ENCODE data around the gene BRSK2. TPM values are rescaled to one million over a fixed set of nuclear protein-coding genes. Genes with fewer than 3 reads are reported as not detected.

The BRSK2 gene
- total RNA-seq, 3 donors from 2014 or later = 0.15 to 0.80 (median 0.66) TPM

GRCh38 chr11:1503708-1504104 lies 114.0 kb downstream of the BRSK2 start:
- Histone ChIP-seq H3K9me3 (no peaks in the 10 kb centered on the region), H3K27ac (peak overlapping the region; percentile 40 to 67), H3K4me3 (no peak overlapping the region), H3K4me1 (peaks cover 15 to 26% of the 10 kb centered on the region in 2 donors), H3K36me3 (no peaks in the 10 kb centered on the region), H3K27me3 (no peaks in the 10 kb centered on the region)
- intact Hi-C loops (cut with DNase I; ENCODE audit: low total_unique reads) = no loop called here
- TF ChIP-seq CTCF (IDR thresholded peaks at IDR 0.05) (no peak), POLR2A (IDR thresholded peaks at IDR 0.05) (no peak)
- DNase-seq (ENCODE audit: low spot score in 2 of 2) = no peak

GRCh38 chr11:1504138-1504537 lies 114.4 kb downstream of the BRSK2 start:
- intact Hi-C loops (cut with DNase I; ENCODE audit: low total_unique reads) = no loop called here
- TF ChIP-seq POLR2A (IDR thresholded peaks at IDR 0.05) (no peak), POLR2AphosphoS5 (IDR thresholded peaks at IDR 0.05) (no peak), CTCF (IDR thresholded peaks at IDR 0.05) (no peak)
- Histone ChIP-seq H3K9me3 (no peaks in the 10 kb centered on the region), H3K4me3 (no peak overlapping the region), H3K27me3 (no peaks in the 10 kb centered on the region), H3K27ac (peak overlapping the region in 1 of 2 donors; percentile 67), H3K4me1 (peaks cover 15 to 26% of the 10 kb centered on the region in 2 donors), H3K36me3 (no peaks in the 10 kb centered on the region)
- DNase-seq (ENCODE audit: low spot score in 2 of 2) = no peak

GRCh38 chr11:1504581-1505290 lies 115.0 kb downstream of the BRSK2 start:
- peaks cover 15 to 26% of the 10 kb centered on the region in 2 donors for H3K4me1 ChIP-seq
- intact Hi-C loops (cut with DNase I; ENCODE audit: low total_unique reads) = no loop called here
- no peaks in the 10 kb centered on the region for H3K27me3 ChIP-seq
- H3K9me3 ChIP-seq = no peaks in the 10 kb centered on the region
- H3K36me3 ChIP-seq = no peaks in the 10 kb centered on the region
- DNase-seq (ENCODE audit: low spot score in 2 of 2) = no peak
- TF ChIP-seq CTCF (IDR thresholded peaks at IDR 0.05) (no peak), POLR2AphosphoS5 (IDR thresholded peaks at IDR 0.05) (no peak), POLR2A (IDR thresholded peaks at IDR 0.05) (no peak)
- H3K27ac ChIP-seq = peak overlapping the region in 1 of 2 donors; percentile 67
- no peak overlapping the region for H3K4me3 ChIP-seq

DNA sequence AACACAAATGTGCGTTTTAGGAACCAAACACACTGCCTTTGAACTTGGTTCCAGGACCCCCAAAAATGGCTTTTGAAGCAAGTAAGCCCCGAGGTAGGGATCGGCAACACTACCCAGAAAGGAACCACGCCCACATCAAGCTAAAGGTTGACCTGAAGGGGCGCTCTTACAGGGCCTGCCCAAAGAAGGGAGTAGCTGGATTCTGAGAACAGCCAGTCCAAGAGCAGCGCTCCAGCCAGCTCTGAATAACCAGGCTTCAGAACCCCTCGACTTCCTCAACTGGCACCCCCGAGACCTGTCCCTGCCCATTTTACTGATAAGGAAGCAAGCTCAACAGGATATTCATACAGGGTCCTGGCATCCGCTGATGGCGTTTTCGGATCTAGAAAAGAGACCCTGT lies 115.7 kb downstream of the BRSK2 start:
- no peaks in the 10 kb centered on the region for H3K36me3 ChIP-seq
- H3K27me3 ChIP-seq = no peaks in the 10 kb centered on the region
- H3K4me3 ChIP-seq = no peak overlapping the region
- peaks cover 15 to 26% of the 10 kb centered on the region in 2 donors for H3K4me1 ChIP-seq
- TF ChIP-seq CTCF (IDR thresholded peaks at IDR 0.05) = no peak
- no peak for DNase-seq (ENCODE audit: low spot score in 2 of 2)
- no peak overlapping the region for H3K27ac ChIP-seq
- no peaks in the 10 kb centered on the region for H3K9me3 ChIP-seq
- intact Hi-C loops (cut with DNase I; ENCODE audit: low total_unique reads) = no loop called here

DNA sequence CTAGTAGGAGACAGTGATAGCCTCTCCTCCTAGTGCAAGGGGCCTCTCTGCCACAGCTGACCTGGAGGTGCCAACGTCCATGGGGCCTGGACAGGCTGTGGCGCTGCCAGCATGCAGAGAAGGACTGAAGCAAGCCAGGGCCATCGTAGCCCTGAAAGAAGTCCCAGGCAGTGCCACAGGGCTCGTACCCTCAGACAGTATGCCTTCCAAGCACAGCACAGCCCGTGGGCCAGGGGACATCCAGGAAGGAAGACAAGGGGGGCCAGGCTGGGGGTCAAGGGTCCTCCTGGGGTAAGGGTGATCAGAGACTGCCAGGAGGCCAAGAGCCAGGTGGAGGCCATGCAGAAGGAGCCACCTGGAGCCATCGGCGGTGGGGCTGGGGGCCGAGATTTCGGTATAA lies 117.2 kb downstream of the BRSK2 start:
- no peak for TF ChIP-seq POLR2AphosphoS5 (IDR thresholded peaks at IDR 0.05)
- TF ChIP-seq CTCF (IDR thresholded peaks at IDR 0.05) = no peak
- no peak for TF ChIP-seq POLR2A (IDR thresholded peaks at IDR 0.05)
- Histone ChIP-seq H3K27ac (no peak overlapping the region), H3K4me3 (no peak overlapping the region), H3K36me3 (no peaks in the 10 kb centered on the region), H3K9me3 (no peaks in the 10 kb centered on the region), H3K4me1 (peaks cover 15 to 24% of the 10 kb centered on the region in 2 donors), H3K27me3 (no peaks in the 10 kb centered on the region)
- no peak for DNase-seq (ENCODE audit: low spot score in 2 of 2)
- intact Hi-C loops (cut with DNase I; ENCODE audit: low total_unique reads) = no loop called here

Data from breast epithelium (tissue), 4 donors.